ENCODE data around the gene DLGAP4. TPM values are rescaled to one million over a fixed set of nuclear protein-coding genes. Genes with fewer than 3 reads are reported as not detected.

DLGAP4 gene
- polyA plus RNA-seq, 1 of the 3 experiments (the other 2 are of a cell fraction): 31.2 TPM

DNA sequence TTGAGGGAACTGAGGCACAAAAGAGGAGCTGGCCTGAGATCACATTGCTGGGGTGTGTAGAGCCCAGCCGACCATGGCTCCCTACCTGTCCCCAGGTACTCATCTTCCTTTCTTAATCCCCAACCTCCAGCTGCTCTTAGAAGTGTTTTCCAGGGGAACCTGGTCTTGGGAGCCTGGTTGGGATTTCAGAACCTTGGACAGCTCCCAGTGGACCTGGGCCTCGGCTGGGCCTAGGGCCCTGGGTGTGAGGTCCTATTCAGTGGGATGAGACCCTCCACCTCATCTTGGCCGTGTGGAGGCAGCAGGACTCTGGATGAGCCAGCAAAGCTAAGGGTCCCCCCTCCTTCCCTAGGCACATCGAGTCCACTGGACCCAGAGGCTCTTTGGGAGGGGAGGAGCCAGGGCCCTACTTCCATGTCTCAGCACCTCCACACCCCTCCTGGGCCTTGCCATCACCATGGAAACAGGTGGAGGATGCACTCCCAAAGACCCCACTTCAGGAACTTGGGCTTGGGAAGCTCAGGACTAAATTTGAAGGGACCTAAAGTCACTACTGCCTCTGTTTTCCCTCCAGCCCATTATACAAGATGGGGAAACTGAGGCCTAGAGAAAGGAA is 38.5 kb downstream of the DLGAP4 start:
- Histone ChIP-seq H2AFZ (ENCODE audit: low read depth) (no peak overlapping the region), H3K9me2 (no peaks in the 10 kb centered on the region), H3K9ac (no peak overlapping the region), H3K27ac (ENCODE audit: low read depth in 2 of 2, low read length in 1 of 2) (no peak overlapping the region), H3K27me3 (ENCODE audit: insufficient read depth) (no peaks in the 10 kb centered on the region), H3K4me3 (ENCODE audit: low read depth in 2 of 2, low read length in 1 of 2) (no peak overlapping the region), H3K4me2 (no peak overlapping the region), H3K9me3 (no peaks in the 10 kb centered on the region), H4K20me1 (ENCODE audit: insufficient read depth) (no peaks in the 10 kb centered on the region), H3K79me2 (ENCODE audit: insufficient read depth) (no peaks in the 10 kb centered on the region), H3K4me1 (ENCODE audit: control insufficient read depth in 1 of 2, insufficient read depth in 2 of 2, low read depth in 1 of 2, low read length in 1 of 2) (no peaks in the 10 kb centered on the region; a peak in 1 of 4 replicates), H3K36me3 (replicated peaks in 1 of 2; ENCODE audit: control insufficient read depth in 1 of 2, insufficient read depth in 2 of 2, low read length in 1 of 2) (no peaks in the 10 kb centered on the region), H3F3A (replicated peaks; ENCODE audit: insufficient read depth) (no peaks in the 10 kb centered on the region)
- ChIA-PET CTCF (interaction anchor here (2.3 kb wide), 1 partner anchor 55 kb away, joined by 11 read pairs; no protein-coding TSS in a partner anchor), POLR2A (no interaction called here)
- WGBS (ENCODE audit: low lambda C conversion rate): 15% methylated on average over 2 of the region's 4 CpGs
- peak; percentile 97 for TF ChIP-seq REST (IDR thresholded peaks at IDR 0.05; ENCODE audit: low read depth, low read length)
- no peak for TF ChIP-seq NFIC (IDR thresholded peaks at IDR 0.05; ENCODE audit: borderline replicate concordance)
- DNase-seq: no peak

GRCh38 chr20:36346256-36346655 is 40.1 kb downstream of the DLGAP4 start:
- no peak overlapping the region for H3K9ac ChIP-seq
- TF ChIP-seq JUND (IDR thresholded peaks at IDR 0.05): no peak
- no peak for TF ChIP-seq TCF12 (IDR thresholded peaks at IDR 0.05)
- TF ChIP-seq, protein P1, sequence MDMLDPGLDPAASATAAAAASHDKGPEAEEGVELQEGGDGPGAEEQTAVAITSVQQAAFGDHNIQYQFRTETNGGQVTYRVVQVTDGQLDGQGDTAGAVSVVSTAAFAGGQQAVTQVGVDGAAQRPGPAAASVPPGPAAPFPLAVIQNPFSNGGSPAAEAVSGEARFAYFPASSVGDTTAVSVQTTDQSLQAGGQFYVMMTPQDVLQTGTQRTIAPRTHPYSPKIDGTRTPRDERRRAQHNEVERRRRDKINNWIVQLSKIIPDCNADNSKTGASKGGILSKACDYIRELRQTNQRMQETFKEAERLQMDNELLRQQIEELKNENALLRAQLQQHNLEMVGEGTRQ (IDR thresholded peaks at IDR 0.05; ENCODE audit: borderline replicate concordance, low read depth, low read length): no peak
- no peaks in the 10 kb centered on the region for H3K27me3 ChIP-seq (ENCODE audit: insufficient read depth)
- WGBS (ENCODE audit: low lambda C conversion rate): 31% methylated on average over 2 of the region's 3 CpGs
- no peak overlapping the region for H3K4me3 ChIP-seq (ENCODE audit: low read depth in 2 of 2, low read length in 1 of 2)
- POLR2A ChIA-PET: no interaction called here
- H3K9me2 ChIP-seq: no peaks in the 10 kb centered on the region
- no peak overlapping the region for H3K27ac ChIP-seq (ENCODE audit: low read depth in 2 of 2, low read length in 1 of 2)
- CTCF ChIA-PET: no interaction called here
- no peak overlapping the region for H2AFZ ChIP-seq (ENCODE audit: low read depth)
- no peaks in the 10 kb centered on the region for H3K79me2 ChIP-seq (ENCODE audit: insufficient read depth)
- DNase-seq: no peak
- peaks cover 0 to 4% of the 10 kb centered on the region in 2 experiments; a peak in 1 of 4 replicates for H3K4me1 ChIP-seq (ENCODE audit: control insufficient read depth in 1 of 2, insufficient read depth in 2 of 2, low read depth in 1 of 2, low read length in 1 of 2)
- H3F3A ChIP-seq (replicated peaks; ENCODE audit: insufficient read depth): no peaks in the 10 kb centered on the region
- no peaks in the 10 kb centered on the region for H4K20me1 ChIP-seq (ENCODE audit: insufficient read depth)
- H3K4me2 ChIP-seq: no peak overlapping the region
- H3K9me3 ChIP-seq: no peaks in the 10 kb centered on the region
- H3K36me3 ChIP-seq (replicated peaks in 1 of 2; ENCODE audit: control insufficient read depth in 1 of 2, insufficient read depth in 2 of 2, low read length in 1 of 2): no peaks in the 10 kb centered on the region

Measured in SK-N-SH (cell line).